Measurements from ENCODE around the gene LY6G5B. TPM values are rescaled to one million over a fixed set of nuclear protein-coding genes. Genes with fewer than 3 reads are reported as not detected.

Gene LY6G5B
- total RNA-seq, 4 donors from 2014 or later = 4.2 to 21.3 (median 7.1) TPM

DNA sequence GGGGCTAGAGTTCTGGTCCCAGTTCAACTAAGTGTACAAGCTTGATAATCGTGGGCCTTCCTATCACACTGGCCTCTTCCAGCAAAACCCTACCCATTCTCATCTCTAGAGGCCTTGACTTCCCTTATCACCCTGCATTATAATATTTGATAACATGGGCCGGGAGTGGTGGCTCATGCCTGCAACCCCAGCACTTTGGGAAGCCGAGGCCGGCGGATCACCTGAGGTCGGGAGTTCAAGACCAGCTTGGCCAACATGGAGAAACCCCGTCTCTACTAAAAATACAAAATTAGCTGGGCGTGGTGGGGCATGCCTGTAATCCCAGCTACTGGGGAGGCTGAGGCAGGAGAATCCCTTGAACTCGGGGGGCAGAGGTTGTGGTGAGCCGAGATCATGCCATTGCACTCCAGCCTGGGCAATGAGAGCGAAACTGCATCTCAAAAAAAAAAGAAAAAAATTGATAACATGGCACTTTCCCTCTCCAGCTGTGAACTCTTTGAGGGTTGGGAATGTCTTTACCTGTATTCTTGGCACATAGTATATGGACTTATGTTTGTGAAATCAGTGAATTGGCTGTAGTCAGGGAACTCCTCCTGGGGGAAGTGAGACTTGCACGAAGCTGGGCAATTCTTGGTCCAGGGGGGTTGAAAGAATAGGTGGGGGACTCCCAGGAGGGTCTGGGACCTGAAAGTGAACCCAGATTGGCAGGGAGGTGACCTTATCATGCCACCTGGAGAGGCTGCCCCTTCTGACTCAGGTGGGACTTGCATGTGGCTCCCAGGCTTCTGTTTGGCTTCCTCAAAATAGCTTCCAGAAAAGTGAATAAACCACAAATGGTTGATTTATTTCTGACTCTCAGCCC, 8.3 kb upstream of the LY6G5B start:
- H3K4me3 ChIP-seq (ENCODE audit: low read depth, poor library complexity, severe bottlenecking) = no peak overlapping the region
- DNase-seq (ENCODE audit: low spot score in 2 of 2) = no peak
- 76% methylated on average over 12 of the region's 12 CpGs for WGBS, 2 donors
- TF ChIP-seq POLR2A (IDR thresholded peaks at IDR 0.05) = no peak
- TF ChIP-seq, protein P1, sequence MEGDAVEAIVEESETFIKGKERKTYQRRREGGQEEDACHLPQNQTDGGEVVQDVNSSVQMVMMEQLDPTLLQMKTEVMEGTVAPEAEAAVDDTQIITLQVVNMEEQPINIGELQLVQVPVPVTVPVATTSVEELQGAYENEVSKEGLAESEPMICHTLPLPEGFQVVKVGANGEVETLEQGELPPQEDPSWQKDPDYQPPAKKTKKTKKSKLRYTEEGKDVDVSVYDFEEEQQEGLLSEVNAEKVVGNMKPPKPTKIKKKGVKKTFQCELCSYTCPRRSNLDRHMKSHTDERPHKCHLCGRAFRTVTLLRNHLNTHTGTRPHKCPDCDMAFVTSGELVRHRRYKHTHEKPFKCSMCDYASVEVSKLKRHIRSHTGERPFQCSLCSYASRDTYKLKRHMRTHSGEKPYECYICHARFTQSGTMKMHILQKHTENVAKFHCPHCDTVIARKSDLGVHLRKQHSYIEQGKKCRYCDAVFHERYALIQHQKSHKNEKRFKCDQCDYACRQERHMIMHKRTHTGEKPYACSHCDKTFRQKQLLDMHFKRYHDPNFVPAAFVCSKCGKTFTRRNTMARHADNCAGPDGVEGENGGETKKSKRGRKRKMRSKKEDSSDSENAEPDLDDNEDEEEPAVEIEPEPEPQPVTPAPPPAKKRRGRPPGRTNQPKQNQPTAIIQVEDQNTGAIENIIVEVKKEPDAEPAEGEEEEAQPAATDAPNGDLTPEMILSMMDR (IDR thresholded peaks at IDR 0.05) = no peak
- intact Hi-C loops (cut with DNase I; ENCODE audit: low total_unique reads) = no loop called here

DNA sequence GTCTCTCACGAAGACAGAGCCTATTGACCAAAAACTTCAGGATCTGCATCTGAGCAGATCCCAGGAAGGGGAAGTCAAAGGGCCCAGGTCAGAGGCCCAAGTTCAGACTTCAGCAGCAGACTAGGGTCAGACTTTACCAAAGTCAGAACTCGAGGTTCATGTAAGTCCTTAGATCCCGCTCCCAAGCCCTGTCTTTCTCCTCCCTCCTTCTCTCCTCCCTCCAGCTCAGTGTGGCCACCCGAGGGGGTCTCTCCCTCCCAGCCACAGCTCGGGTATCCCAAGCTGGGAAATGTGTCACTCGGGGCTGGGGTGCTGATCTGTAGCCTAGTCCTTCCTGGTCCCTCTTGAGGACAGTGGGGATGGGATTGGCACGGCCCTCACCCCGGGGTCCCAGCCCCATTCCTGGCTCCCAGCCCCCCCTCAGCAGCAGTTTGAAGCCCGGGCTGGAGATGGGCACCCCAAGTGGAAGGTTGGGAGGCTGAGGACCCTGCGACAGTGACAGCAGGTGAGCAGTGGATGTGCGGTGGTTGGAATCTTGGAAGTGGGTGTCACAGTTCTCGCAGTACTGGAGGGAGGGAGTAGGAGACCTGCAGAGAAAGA, 7.6 kb upstream of the LY6G5B start:
- intact Hi-C loops (cut with DNase I; ENCODE audit: low total_unique reads) = no loop called here
- 85 to 88% methylated on average over 11 to 12 of the region's 12 CpGs for WGBS, 2 donors
- DNase-seq (ENCODE audit: low spot score in 2 of 2) = no peak
- no peak overlapping the region for H3K4me3 ChIP-seq (ENCODE audit: low read depth, poor library complexity, severe bottlenecking)
- TF ChIP-seq, protein P1 (IDR thresholded peaks at IDR 0.05) = no peak
- no peak for TF ChIP-seq POLR2A (IDR thresholded peaks at IDR 0.05)

DNA sequence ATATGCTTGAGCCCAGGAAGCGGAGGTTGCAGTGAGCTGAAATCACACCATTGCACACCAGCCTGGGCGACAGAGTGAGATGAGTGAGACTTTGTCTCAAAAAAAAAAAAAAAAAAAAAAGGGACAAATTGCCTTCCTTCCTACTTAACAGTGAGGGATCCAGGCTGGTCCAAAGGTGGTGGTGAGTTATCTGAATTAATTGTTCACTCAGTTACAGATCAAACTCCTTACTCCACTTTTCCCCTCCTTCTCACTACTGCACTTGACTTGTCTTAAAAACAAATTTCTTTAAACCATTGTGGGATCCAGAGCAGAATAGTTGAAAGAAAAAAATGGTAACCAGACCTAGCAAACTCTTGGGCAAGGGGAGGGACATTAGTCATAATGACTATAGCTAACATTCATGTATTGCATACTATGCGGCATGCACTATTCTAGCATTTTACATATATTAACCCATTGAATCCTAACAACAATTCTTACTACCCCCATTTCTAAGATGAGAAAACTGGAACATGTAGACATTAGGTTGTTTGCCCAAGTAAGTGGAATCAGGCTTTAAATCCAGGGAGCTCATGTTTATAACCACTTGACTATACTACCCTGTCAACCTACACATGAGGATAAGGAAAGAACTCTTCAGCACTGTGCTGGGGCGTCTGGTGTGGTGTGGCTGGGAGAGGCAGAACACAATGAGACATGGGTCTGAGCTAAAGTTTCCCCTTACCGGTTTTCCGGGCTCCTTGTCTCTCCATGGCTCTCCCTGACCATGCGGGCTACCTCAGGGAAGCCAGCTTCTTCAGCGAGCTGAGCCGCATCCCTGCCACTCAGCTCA, 6.4 kb upstream of the LY6G5B start:
- DNase-seq (ENCODE audit: low spot score in 2 of 2) = no peak
- WGBS, 2 donors = 49% methylated on average over 9 of the region's 9 CpGs
- intact Hi-C loops (cut with DNase I; ENCODE audit: low total_unique reads) = no loop called here
- no peak for TF ChIP-seq POLR2A (IDR thresholded peaks at IDR 0.05)
- TF ChIP-seq, protein P1 (IDR thresholded peaks at IDR 0.05) = no peak
- no peak overlapping the region for H3K4me3 ChIP-seq (ENCODE audit: low read depth, poor library complexity, severe bottlenecking)

DNA sequence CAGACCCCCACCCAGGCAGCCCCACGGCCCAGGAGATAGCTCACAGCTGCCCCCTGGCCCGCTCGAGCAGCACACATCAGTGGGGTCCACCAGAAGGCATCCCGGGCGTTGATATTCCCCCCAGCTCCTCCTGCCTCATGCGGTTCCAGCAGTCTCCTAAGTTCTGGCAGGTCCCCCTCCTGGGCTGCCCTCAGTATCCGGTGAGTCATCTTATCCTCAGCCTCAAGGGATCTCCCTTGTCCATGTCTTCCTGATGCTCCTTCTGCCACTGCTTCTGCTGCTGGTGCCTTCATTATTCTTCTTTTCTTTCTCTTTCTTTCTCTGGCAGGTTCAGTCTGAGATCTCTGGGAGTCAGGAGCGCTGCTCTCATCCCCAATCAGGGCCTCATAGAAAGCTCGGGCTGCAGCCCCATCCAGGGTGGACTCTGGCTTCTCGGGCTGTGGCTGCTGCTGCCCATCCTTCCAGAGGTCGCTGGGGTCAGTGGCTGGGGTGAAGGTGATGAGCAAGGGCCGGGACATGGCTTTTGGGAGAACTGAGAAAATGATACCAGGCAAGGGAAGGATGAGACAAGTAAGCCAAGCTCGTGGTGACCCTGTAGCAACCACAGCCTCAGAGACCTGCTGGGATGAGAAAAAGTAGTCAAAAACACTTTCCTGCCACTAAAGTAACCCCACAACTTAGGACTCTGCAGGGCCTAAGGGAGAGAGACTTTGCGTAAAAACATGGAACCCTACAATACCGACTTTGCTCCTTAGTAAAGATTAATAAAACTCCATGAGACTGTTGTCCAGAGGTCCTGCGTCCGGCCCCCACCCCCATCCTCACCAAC, 5.6 kb upstream of the LY6G5B start:
- H3K4me3 ChIP-seq (ENCODE audit: low read depth, poor library complexity, severe bottlenecking) = peak overlapping the region; percentile 61
- DNase-seq (ENCODE audit: low spot score in 2 of 2) = peak; percentile 54 to 90
- 10 to 16% methylated on average over 17 of the region's 17 CpGs for WGBS, 2 donors
- TF ChIP-seq POLR2A (IDR thresholded peaks at IDR 0.05) = no peak
- TF ChIP-seq, protein P1 (IDR thresholded peaks at IDR 0.05) = no peak
- intact Hi-C loops (cut with DNase I; ENCODE audit: low total_unique reads) = no loop called here
